Measurements from ENCODE around the gene SCAF1.

Gene SCAF1

GRCh38 chr19:49677901-49678674 lies 36.1 kb downstream of the SCAF1 start:
- Histone ChIP-seq H3K4me3 (replicated peaks; ENCODE audit: low read depth, low read length) (peak overlapping the region; percentile 99), H3K36me3 (ENCODE audit: control insufficient read depth, insufficient read depth, low read length) (peaks cover 11% of the 10 kb centered on the region), H3K27me3 (replicated peaks; ENCODE audit: control insufficient read depth, insufficient read depth, low read length) (no peaks in the 10 kb centered on the region)
- TF ChIP-seq CTCF (IDR thresholded peaks at IDR 0.05; ENCODE audit: insufficient read depth, low read length, poor library complexity, severe bottlenecking), result peak; percentile 61
- peak; percentile 74 for DNase-seq (ENCODE audit: extremely low read depth, insufficient read length)

GRCh38 chr19:49678985-49679770 lies 37.2 kb downstream of the SCAF1 start:
- no peaks in the 10 kb centered on the region for H3K27me3 ChIP-seq (replicated peaks; ENCODE audit: control insufficient read depth, insufficient read depth, low read length)
- H3K36me3 ChIP-seq (ENCODE audit: control insufficient read depth, insufficient read depth, low read length), result peaks cover 17% of the 10 kb centered on the region
- no peak for TF ChIP-seq CTCF (IDR thresholded peaks at IDR 0.05; ENCODE audit: insufficient read depth, low read length, poor library complexity, severe bottlenecking)
- peak overlapping the region; percentile 60 for H3K4me3 ChIP-seq (replicated peaks; ENCODE audit: low read depth, low read length)
- DNase-seq (ENCODE audit: extremely low read depth, insufficient read length), result no peak

- no peak for DNase-seq (ENCODE audit: extremely low read depth, insufficient read length)
- H3K27me3 ChIP-seq (replicated peaks; ENCODE audit: control insufficient read depth, insufficient read depth, low read length), result no peaks in the 10 kb centered on the region
- no peak for TF ChIP-seq CTCF (IDR thresholded peaks at IDR 0.05; ENCODE audit: insufficient read depth, low read length, poor library complexity, severe bottlenecking)
- H3K36me3 ChIP-seq (ENCODE audit: control insufficient read depth, insufficient read depth, low read length), result peaks cover 21% of the 10 kb centered on the region
- H3K4me3 ChIP-seq (replicated peaks; ENCODE audit: low read depth, low read length), result peak overlapping the region; percentile 60
Measured at GRCh38 chr19:49679771-49680413, 37.9 kb downstream of the SCAF1 start.

GRCh38 chr19:49680421-49681351 lies 38.7 kb downstream of the SCAF1 start:
- H3K27me3 ChIP-seq (replicated peaks; ENCODE audit: control insufficient read depth, insufficient read depth, low read length), result no peaks in the 10 kb centered on the region
- H3K36me3 ChIP-seq (ENCODE audit: control insufficient read depth, insufficient read depth, low read length), result peaks cover 25% of the 10 kb centered on the region
- H3K4me3 ChIP-seq (replicated peaks; ENCODE audit: low read depth, low read length), result peak overlapping the region; percentile 60
- peak; percentile 93 for DNase-seq (ENCODE audit: extremely low read depth, insufficient read length)
- TF ChIP-seq CTCF (IDR thresholded peaks at IDR 0.05; ENCODE audit: insufficient read depth, low read length, poor library complexity, severe bottlenecking), result peak; percentile 100

- Histone ChIP-seq H3K4me3 (replicated peaks; ENCODE audit: low read depth, low read length) (no peak overlapping the region), H3K36me3 (ENCODE audit: control insufficient read depth, insufficient read depth, low read length) (peaks cover 30% of the 10 kb centered on the region), H3K27me3 (replicated peaks; ENCODE audit: control insufficient read depth, insufficient read depth, low read length) (no peaks in the 10 kb centered on the region)
- DNase-seq (ENCODE audit: extremely low read depth, insufficient read length), result no peak
- no peak for TF ChIP-seq CTCF (IDR thresholded peaks at IDR 0.05; ENCODE audit: insufficient read depth, low read length, poor library complexity, severe bottlenecking)
Measured at GRCh38 chr19:49681830-49682229, 39.8 kb downstream of the SCAF1 start.

Data from GM06990 (cell line).